HepG2 (cell line): ENCODE results near the gene BLCAP. TPM values are rescaled to one million over a fixed set of nuclear protein-coding genes. Genes with fewer than 3 reads are reported as not detected.

Experiments
- ATAC-seq: fragments of 200-7000 bp; cut with Tn5 transposase; 3 replicates; pipeline ENCODE4 v1.9.1; 2020; ENCODE audit warnings: mild to moderate bottlenecking, moderate library complexity
- BruUV-seq: library from RNA; stranded (reverse); fragments of 400-500 nt; replicated peaks from 2 replicates; lab custom pipeline; 2021; lab: Mats Ljungman, UMichigan
- CTCF ChIA-PET: fragments of 300-600 bp; formaldehyde crosslinking; extraction: SDS; loops from one replicate; lab custom pipeline; 2021; ENCODE audit warnings: low total read pairs, inconsistent platforms, low intra/inter-chr PET ratio; lab: Yijun Ruan, JAX
- POLR2A ChIA-PET: fragments of 350-600 bp; sonication (Branson Sonifier 250); formaldehyde crosslinking; loops from one replicate; lab custom pipeline; 2020; ENCODE audit warnings: antibody characterized with exemption, inconsistent platforms; lab: Yijun Ruan, JAX
- DNase-seq: peaks from one replicate; pipeline ENCODE4 v3.0.0-alpha.2; 2015; ENCODE audit warnings: low spot score
- FAIRE-seq: peaks from 3 replicates; lab custom pipeline; 2011; peaks lifted over from hg19 to GRCh38; lab: Jason Lieb, UNC
- H2AFZ ChIP-seq: one replicate; pipeline ENCODE4 v1.6.1; 2011; ENCODE audit warnings: low read length, inconsistent platforms
- H3K27ac ChIP-seq: fragments of 300-600 bp; 3 replicates; pipeline ENCODE4 v1.8.0; 2011; ENCODE audit warnings: mixed run types, mild to moderate bottlenecking, mixed read lengths, low read length, inconsistent platforms; ENCODE audit not compliant: insufficient read depth; ENCODE audit errors: extremely low read length
- H3K27me3 ChIP-seq, 2 experiments: fragments of 200-600 bp in 1 of 2; 2 replicates in 1 of 2; 3 replicates in 1 of 2; pipeline versions ENCODE4 v1.6.0 to v1.8.0; 2011; ENCODE audit warnings: low read length in 2 of 2, mild to moderate bottlenecking in 2 of 2, moderate library complexity in 2 of 2, inconsistent platforms in 1 of 2; ENCODE audit not compliant: insufficient read depth in 2 of 2, control insufficient read depth in 1 of 2
- H3K36me3 ChIP-seq, 2 experiments: fragments of 200-600 bp in 1 of 2; replicated peaks in 1 of 2; 2 replicates in 1 of 2; 3 replicates in 1 of 2; pipeline versions ENCODE4 v1.5.1 to v1.8.0; 2011; ENCODE audit warnings: low read length in 2 of 2, inconsistent platforms in 1 of 2; ENCODE audit not compliant: insufficient read depth in 2 of 2, control insufficient read depth in 1 of 2
- H3K4me1 ChIP-seq: 2 replicates; pipeline ENCODE4 v1.5.1; 2012; ENCODE audit warnings: low read length, inconsistent platforms; ENCODE audit not compliant: insufficient read depth
- H3K4me2 ChIP-seq: 2 replicates; pipeline ENCODE4 v1.6.0; 2011; ENCODE audit warnings: low read depth, low read length, inconsistent platforms
- H3K4me3 ChIP-seq, 3 experiments: fragments of 200-600 bp in 1 of 3; sonication (generic), shearing (Covaris generic) in 1 of 3; replicated peaks in 1 of 3; 2 replicates each; pipeline ENCODE4 v1.5.1; 2011 to 2016; ENCODE audit warnings: low read length in 3 of 3, inconsistent platforms in 2 of 3, low read depth in 2 of 3, mild to moderate bottlenecking in 2 of 3, control low read depth in 1 of 3, mixed read lengths in 1 of 3; ENCODE audit not compliant: insufficient read depth in 1 of 3
- H3K79me2 ChIP-seq: one replicate; pipeline ENCODE4 v1.6.1; 2011; ENCODE audit warnings: low read length, inconsistent platforms; ENCODE audit not compliant: insufficient read depth
- H3K9ac ChIP-seq: 2 replicates; pipeline ENCODE4 v1.6.0; 2011; ENCODE audit warnings: mild to moderate bottlenecking, low read depth, low read length, inconsistent platforms; ENCODE audit not compliant: insufficient read depth
- H3K9me3 ChIP-seq: 2 replicates; pipeline ENCODE4 v1.5.1; 2012; ENCODE audit warnings: mild to moderate bottlenecking, low read length
- H4K20me1 ChIP-seq: 2 replicates; pipeline ENCODE4 v1.6.0; 2011; ENCODE audit warnings: inconsistent platforms, mild to moderate bottlenecking, low read length, moderate library complexity; ENCODE audit not compliant: insufficient read depth
- BCL6 ChIP-seq: IDR thresholded peaks from 2 replicates; pipeline ENCODE4 v1.6.1; 2016; ENCODE audit warnings: missing genetic modification reagents, missing compliant biosample characterization
- CEBPG ChIP-seq: IDR thresholded peaks from 2 replicates; pipeline ENCODE4 v1.6.1; 2016
- HDAC2 ChIP-seq: sonication (generic); formaldehyde crosslinking; IDR thresholded peaks from 2 replicates; pipeline ENCODE4 v1.4.0; 2020; ENCODE audit warnings: missing genetic modification reagents
- HNRNPH1 ChIP-seq: fragments of 200-400 bp; formaldehyde crosslinking; optimal IDR thresholded peaks from 2 replicates; pipeline ENCODE3; 2017; ENCODE audit warnings: mild to moderate bottlenecking, low read depth, low read length
- MAFF ChIP-seq: IDR thresholded peaks from 2 replicates; pipeline ENCODE4 v1.6.1; 2011; ENCODE audit warnings: low read depth, low read length, improper control_type of control experiment
- NFAT5 ChIP-seq: sonication (generic); formaldehyde crosslinking; IDR thresholded peaks from 2 replicates; pipeline ENCODE4 v1.4.0; 2020; ENCODE audit warnings: missing genetic modification reagents
- NFE2L1 ChIP-seq: sonication (generic); formaldehyde crosslinking; IDR thresholded peaks from 2 replicates; pipeline ENCODE4 v1.4.0; 2020; ENCODE audit warnings: missing genetic modification reagents, mild to moderate bottlenecking, borderline replicate concordance
- PHB2 ChIP-seq: fragments of 450-650 bp; IDR thresholded peaks from 2 replicates; pipeline ENCODE4 v1.6.1; 2018; ENCODE audit not compliant: partially characterized antibody
- PHF20 ChIP-seq: sonication (generic); formaldehyde crosslinking; IDR thresholded peaks from 2 replicates; pipeline ENCODE4 v1.5.0; 2020; ENCODE audit warnings: mild to moderate bottlenecking, missing genetic modification reagents
- PLRG1 ChIP-seq: fragments of 450-650 bp; conservative IDR thresholded peaks from 2 replicates; pipeline ENCODE4 v1.6.1; 2016
- RXRB ChIP-seq: IDR thresholded peaks from 2 replicates; pipeline ENCODE4 v1.6.1; 2016; ENCODE audit warnings: borderline replicate concordance, missing genetic modification reagents, missing compliant biosample characterization
- SALL1 ChIP-seq: sonication (generic); formaldehyde crosslinking; IDR thresholded peaks from 2 replicates; pipeline ENCODE4 v1.8.0; 2022; ENCODE audit warnings: mild to moderate bottlenecking, missing genetic modification reagents
- TGIF2 ChIP-seq: IDR thresholded peaks from 2 replicates; pipeline ENCODE4 v1.6.1; 2016; ENCODE audit warnings: control low read depth, missing compliant biosample characterization
- XRCC5 ChIP-seq: fragments of 200-400 bp; formaldehyde crosslinking; optimal IDR thresholded peaks from 2 replicates; pipeline ENCODE3; 2017; ENCODE audit warnings: mild to moderate bottlenecking, low read length
- ZFP41 ChIP-seq: sonication (generic); formaldehyde crosslinking; IDR thresholded peaks from 2 replicates; pipeline ENCODE4 v1.4.0; 2020; ENCODE audit warnings: mild to moderate bottlenecking, missing genetic modification reagents, borderline replicate concordance
- ZKSCAN1 ChIP-seq: fragments of 150-350 bp; IDR thresholded peaks from 2 replicates; pipeline ENCODE4 v1.6.1; 2014; ENCODE audit warnings: low read length
- ZNF33A ChIP-seq: sonication (generic); formaldehyde crosslinking; IDR thresholded peaks from 2 replicates; pipeline ENCODE4 v1.5.1; 2020; ENCODE audit warnings: missing genetic modification reagents, mild to moderate bottlenecking, moderate library complexity, borderline replicate concordance
- ZNF567 ChIP-seq: sonication (generic); formaldehyde crosslinking; IDR thresholded peaks from 2 replicates; pipeline ENCODE4 v1.8.1; 2023; ENCODE audit warnings: mild to moderate bottlenecking, missing genetic modification reagents, borderline replicate concordance
- ZNF660 ChIP-seq: sonication (generic); formaldehyde crosslinking; IDR thresholded peaks from 2 replicates; pipeline ENCODE4 v1.5.1; 2020; ENCODE audit warnings: mild to moderate bottlenecking, low read depth, missing genetic modification reagents, borderline replicate concordance
- ZNF792 ChIP-seq: IDR thresholded peaks from 2 replicates; pipeline ENCODE4 v1.6.1; 2016
- ZNF891 ChIP-seq: sonication (generic); formaldehyde crosslinking; IDR thresholded peaks from 2 replicates; pipeline ENCODE4 v1.5.0; 2020; ENCODE audit warnings: mild to moderate bottlenecking, missing genetic modification reagents
- WGBS: methylation state at CpG from one replicate; pipeline ENCODE4 v1.1.6; 2017; ENCODE audit warnings: low lambda C conversion rate; 5-methylcytosine and 5-hydroxymethylcytosine counted together
- in situ Hi-C: cut with HindIII; loops from 2 replicates; pipeline ENCODE4 v1.10.0; 2017; ENCODE audit warnings: low pct_unique_long_range_greater_than_20kb; ENCODE audit not compliant: extremely low pct_ligation_motif_present
- intact Hi-C: fragments of 100-400 bp; cut with micrococcal nuclease; formaldehyde crosslinking; loops from one replicate; pipeline ENCODE4 v1.10.0; 2022; ENCODE audit not compliant: unreplicated experiment
- polyA plus RNA-seq, 8 experiments: library from polyadenylated mRNA; depleted of rRNA in 3 of 8; stranded (reverse) in 7 of 8; unstranded in 1 of 8; fragments of >200 nt; fragmentation: Illumina TruSeq in 4 of 8; extraction: Trizol in 4 of 8; gene quantifications; 2 replicates each; pipeline versions ENCODE4 v1.2.1 to v1.2.3, GENCODE V29; 2011 to 2016; ENCODE audit warnings: low read depth in 4 of 8, missing spikeins in 1 of 8, mixed read lengths in 1 of 8; ENCODE audit not compliant: insufficient read depth in 1 of 8
- total RNA-seq, 5 experiments: library from RNA; depleted of rRNA; stranded (reverse); fragments of >200 nt; fragmentation: Illumina TruSeq; extraction: Trizol; gene quantifications; 2 replicates each; pipeline ENCODE4 v1.2.3, GENCODE V29; 2016; ENCODE audit warnings: low read depth in 1 of 5

BLCAP gene
- total and polyA plus RNA-seq, 2 of the 13 experiments (the other 11 are each of a cell fraction or from before 2014, with no cell fraction given) = 52.4 to 86.8 TPM

- TF ChIP-seq PHB2 = no peak
Measured at GRCh38 chr20:37543828-37544227, 16.2 kb upstream of the BLCAP start (continued).

- H3K4me3 ChIP-seq = no peak overlapping the region
- in situ Hi-C loops = no loop called here
- peak; percentile 81 for DNase-seq
- no peak overlapping the region for H3K9ac ChIP-seq
- ChIA-PET CTCF (no interaction called here), POLR2A (no interaction called here)
- no peaks in the 10 kb centered on the region for H3K9me3 ChIP-seq
- H3K36me3 ChIP-seq = no peaks in the 10 kb centered on the region
- no peaks in the 10 kb centered on the region; a peak in 1 of 5 replicates for H3K27me3 ChIP-seq
- peak overlapping the region; percentile 57 for H3K4me2 ChIP-seq
- WGBS = 6% methylated on average over 6 of the region's 6 CpGs
- no peaks in the 10 kb centered on the region for H4K20me1 ChIP-seq
- H3K27ac ChIP-seq = no peak overlapping the region
- peak; percentile 56 for ATAC-seq
- H3K4me1 ChIP-seq = peaks cover 50% of the 10 kb centered on the region
- intact Hi-C loops = no loop called here
- BruUV-seq = no TSS peak
- peak overlapping the region; percentile 24 for H2AFZ ChIP-seq
- no peaks in the 10 kb centered on the region for H3K79me2 ChIP-seq
- no peak for FAIRE-seq
- TF ChIP-seq MAFF = no peak
- TF ChIP-seq BCL6 (CRISPR knock-in tag) = 0 out of 2 replicates have a peak, but pooled peaks have one; percentile 45
- peak; percentile 66; the same call in 1 of the 2 replicates for TF ChIP-seq HDAC2 (CRISPR knock-in tag)
- TF ChIP-seq NFE2L1 (CRISPR knock-in tag) = no peak
- TF ChIP-seq HNRNPH1 = no peak
- 0 out of 2 replicates have a peak, but pooled peaks have one; percentile 18 for TF ChIP-seq CEBPG
- no peak for TF ChIP-seq PLRG1
- TF ChIP-seq ZFP41 (CRISPR knock-in tag) = no peak
- no peak for TF ChIP-seq PHF20 (CRISPR knock-in tag)
- no peak for TF ChIP-seq XRCC5
- TF ChIP-seq ZNF567 = no peak
- no peak for TF ChIP-seq ZNF792
- TF ChIP-seq ZNF33A (CRISPR knock-in tag) = no peak
- no peak for TF ChIP-seq ZKSCAN1
- TF ChIP-seq NFAT5 (CRISPR knock-in tag) = no peak
- peak; percentile 60 for TF ChIP-seq RXRB (CRISPR knock-in tag)
- TF ChIP-seq ZNF891 = no peak
- TF ChIP-seq TGIF2 (CRISPR knock-in tag) = peak; percentile 36; the same call in 1 of the 2 replicates
- TF ChIP-seq SALL1 (CRISPR knock-in tag) = no peak
- TF ChIP-seq ZNF660 (CRISPR knock-in tag) = no peak
Measured at GRCh38 chr20:37542281-37542680, 14.6 kb upstream of the BLCAP start.
